NCI-H748 (cell line): ENCODE data around the gene PDXP.
"Not testable (repeated sequence)": the region's sequence is repeated elsewhere in the genome, so short reads cannot be mapped to it uniquely, and the experiment has no call there.

Source experiments
- DNase-seq: peaks from one replicate; lab custom pipeline; 2025; ENCODE audit not compliant: unreplicated experiment; lab: John Stamatoyannopoulos, UW

PDXP gene

GRCh38 chr22:37658133-37659065 lies at the start of gene PDXP:
Gene PDXP, plus strand, starts transcription at chr22:37658723. Its CDS starts 60 bp downstream, at chr22:37658783.
- DNase-seq = peak; percentile 99

GRCh38 chr22:37609240-37610152 lies 49.0 kb upstream of the PDXP start:
- peak; percentile 48 for DNase-seq

- not testable (repeated sequence) for DNase-seq
Measured at GRCh38 chr22:37610153-37610475, 48.4 kb upstream of the PDXP start.

- DNase-seq = no peak
Measured at GRCh38 chr22:37610480-37611129, 47.9 kb upstream of the PDXP start.

- no peak for DNase-seq
Measured at GRCh38 chr22:37611207-37611606, 47.3 kb upstream of the PDXP start.

- DNase-seq = no peak
Measured at GRCh38 chr22:37616201-37617083, 42.1 kb upstream of the PDXP start.

GRCh38 chr22:37617431-37617830 lies 41.1 kb upstream of the PDXP start:
- DNase-seq = no peak

GRCh38 chr22:37618072-37618656 lies 40.4 kb upstream of the PDXP start:
- DNase-seq = no peak

GRCh38 chr22:37618674-37619073 lies 39.8 kb upstream of the PDXP start:
- no peak for DNase-seq

GRCh38 chr22:37619991-37620390 lies 38.5 kb upstream of the PDXP start:
- DNase-seq = no peak

- no peak for DNase-seq
Measured at GRCh38 chr22:37621352-37621860, 37.1 kb upstream of the PDXP start.

- DNase-seq = peak; percentile 29
Measured at GRCh38 chr22:37623075-37624016, 35.2 kb upstream of the PDXP start.

- no peak for DNase-seq
Measured at GRCh38 chr22:37624017-37624365, 34.5 kb upstream of the PDXP start.

GRCh38 chr22:37624876-37625275 lies 33.6 kb upstream of the PDXP start:
- no peak for DNase-seq

GRCh38 chr22:37625737-37626136 lies 32.8 kb upstream of the PDXP start:
- DNase-seq = no peak

- no peak for DNase-seq
Measured at GRCh38 chr22:37626144-37626543, 32.4 kb upstream of the PDXP start.

GRCh38 chr22:37626556-37627075 lies 31.9 kb upstream of the PDXP start:
- DNase-seq = no peak

- no peak for DNase-seq
Measured at GRCh38 chr22:37627121-37627520, 31.4 kb upstream of the PDXP start.

- DNase-seq = no peak
Measured at GRCh38 chr22:37627545-37627944, 31.0 kb upstream of the PDXP start.
